HG02938 (cell line): ENCODE data around the gene LIN37.
"Not testable (repeated sequence)": the region's sequence is repeated elsewhere in the genome, so short reads cannot be mapped to it uniquely, and the experiment has no call there.

Source experiments
- ATAC-seq: cut with Tn5 transposase; IDR thresholded peaks from one replicate; pipeline ENCODE4 v1.9.1; 2021; ENCODE audit warnings: mild to moderate bottlenecking, moderate library complexity; ENCODE audit not compliant: unreplicated experiment

The LIN37 gene

GRCh38 chr19:35719402-35720162, 28.8 kb upstream of the LIN37 start:
- ATAC-seq: no peak

GRCh38 chr19:35720163-35720524, 28.2 kb upstream of the LIN37 start:
- ATAC-seq: no peak

GRCh38 chr19:35720648-35721047, 27.7 kb upstream of the LIN37 start:
- no peak for ATAC-seq

GRCh38 chr19:35721374-35721773, 27.0 kb upstream of the LIN37 start:
- no peak for ATAC-seq

- no peak for ATAC-seq
Observed at GRCh38 chr19:35722461-35722860, 25.9 kb upstream of the LIN37 start.

GRCh38 chr19:35722897-35723296, 25.5 kb upstream of the LIN37 start:
- ATAC-seq: no peak

GRCh38 chr19:35723671-35724070, 24.7 kb upstream of the LIN37 start:
- ATAC-seq: no peak

- not testable (repeated sequence) for ATAC-seq
Observed at GRCh38 chr19:35724132-35724531, 24.2 kb upstream of the LIN37 start.

GRCh38 chr19:35724560-35724959, 23.8 kb upstream of the LIN37 start:
- no peak for ATAC-seq

- no peak for ATAC-seq
Observed at GRCh38 chr19:35725216-35725861, 23.0 kb upstream of the LIN37 start.

- ATAC-seq: no peak
Observed at GRCh38 chr19:35727053-35727955, 21.1 kb upstream of the LIN37 start.

- ATAC-seq: no peak
Observed at GRCh38 chr19:35727956-35728706, 20.2 kb upstream of the LIN37 start.

- ATAC-seq: no peak
Observed at GRCh38 chr19:35729021-35729420, 19.4 kb upstream of the LIN37 start.

GRCh38 chr19:35729763-35730162, 18.6 kb upstream of the LIN37 start:
- no peak for ATAC-seq

- no peak for ATAC-seq
Observed at GRCh38 chr19:35730326-35730725, 18.1 kb upstream of the LIN37 start.

GRCh38 chr19:35731353-35731752, 17.0 kb upstream of the LIN37 start:
- ATAC-seq: no peak

GRCh38 chr19:35731779-35732405, 16.5 kb upstream of the LIN37 start:
- ATAC-seq: no peak

GRCh38 chr19:35732540-35733179, 15.7 kb upstream of the LIN37 start:
- no peak for ATAC-seq

- no peak for ATAC-seq
Observed at GRCh38 chr19:35733180-35734125, 14.9 kb upstream of the LIN37 start.
